HG03575 (cell line): ENCODE data around the gene HPS1.

Source experiments
- ATAC-seq: cut with Tn5 transposase; IDR thresholded peaks from one replicate; pipeline ENCODE4 v1.9.1; 2021; ENCODE audit not compliant: unreplicated experiment, insufficient number of reproducible peaks, low FRiP score; ENCODE audit errors: extremely low read depth

The HPS1 gene

DNA sequence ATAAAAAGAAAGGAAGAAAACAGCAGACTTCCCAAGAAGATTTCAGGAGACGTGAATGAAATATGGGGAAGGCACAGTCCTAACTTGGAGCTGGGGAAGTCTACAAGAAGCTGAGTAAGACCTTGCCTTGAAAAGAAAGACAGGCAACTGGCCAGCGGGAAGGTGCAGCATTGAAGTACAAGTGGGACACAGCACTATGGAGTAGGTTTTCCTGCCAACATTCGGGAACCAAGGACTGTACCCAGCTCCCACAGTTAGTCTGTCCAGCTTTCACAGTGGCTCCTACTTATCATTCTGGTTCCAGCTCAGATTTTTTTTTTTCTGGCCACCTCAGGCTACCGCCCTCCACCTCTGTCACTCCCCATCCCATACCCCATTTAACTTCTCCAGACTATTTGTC, 10.0 kb downstream of the HPS1 start:
- no peak for ATAC-seq

DNA sequence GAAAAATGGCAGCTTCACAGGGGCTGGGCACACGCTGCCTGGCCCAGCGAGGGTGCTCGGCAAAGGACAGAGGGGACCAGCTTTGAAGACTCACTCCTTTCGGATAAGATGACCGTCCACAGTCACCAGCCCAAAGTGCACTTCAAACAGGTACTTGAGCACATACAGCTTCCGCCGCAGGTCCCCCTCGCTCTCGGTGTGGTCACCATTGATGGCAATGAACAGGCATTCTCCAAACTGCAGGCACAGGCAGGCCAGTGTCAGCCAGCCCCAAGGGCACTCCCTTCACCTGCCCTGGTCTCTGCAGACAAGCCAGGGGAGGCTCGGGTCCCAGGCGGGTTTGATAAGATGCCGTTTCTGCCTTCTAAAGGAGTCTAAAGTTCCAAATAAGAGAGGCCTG, 11.6 kb downstream of the HPS1 start:
- no peak for ATAC-seq

DNA sequence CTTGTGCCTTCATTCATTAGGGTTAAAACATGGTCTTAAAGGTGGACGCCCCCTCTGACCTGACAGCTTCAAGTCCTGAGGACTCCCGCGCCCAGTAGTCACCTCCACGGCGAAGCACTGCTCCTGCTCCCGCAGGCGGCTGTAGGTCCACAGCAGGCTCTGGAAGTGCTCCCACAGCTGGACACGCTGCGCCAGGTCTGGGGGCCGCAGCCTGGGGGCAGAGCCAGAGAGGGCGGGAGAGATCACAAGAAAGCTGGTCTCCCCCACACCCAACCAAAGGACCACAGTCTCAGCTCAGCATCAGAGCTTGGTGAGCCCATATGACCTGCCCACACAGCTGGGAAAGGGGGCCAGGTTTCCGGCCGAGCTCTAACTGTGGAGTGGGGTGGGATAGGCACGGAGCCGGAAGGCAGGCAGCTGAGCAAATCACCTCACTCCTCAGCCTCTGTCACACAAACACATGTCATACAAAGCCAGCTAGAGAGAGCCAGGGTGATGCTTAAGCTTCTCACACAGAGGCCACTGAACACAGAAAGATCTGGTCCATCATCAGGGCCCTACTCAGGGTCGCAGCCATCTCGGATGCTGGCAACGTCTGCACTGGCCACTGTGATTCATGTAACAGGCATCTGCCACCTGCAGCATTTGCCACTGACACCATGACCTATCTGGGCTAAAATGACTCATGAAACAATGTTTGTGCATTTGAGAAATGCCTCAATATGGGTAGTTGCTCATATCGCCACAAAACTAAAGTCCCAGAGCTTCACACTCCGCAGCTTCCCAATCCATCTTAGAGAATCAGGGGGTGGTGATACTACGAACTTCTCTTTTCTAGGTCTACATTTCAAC, 12.6 kb downstream of the HPS1 start:
- no peak for ATAC-seq

DNA sequence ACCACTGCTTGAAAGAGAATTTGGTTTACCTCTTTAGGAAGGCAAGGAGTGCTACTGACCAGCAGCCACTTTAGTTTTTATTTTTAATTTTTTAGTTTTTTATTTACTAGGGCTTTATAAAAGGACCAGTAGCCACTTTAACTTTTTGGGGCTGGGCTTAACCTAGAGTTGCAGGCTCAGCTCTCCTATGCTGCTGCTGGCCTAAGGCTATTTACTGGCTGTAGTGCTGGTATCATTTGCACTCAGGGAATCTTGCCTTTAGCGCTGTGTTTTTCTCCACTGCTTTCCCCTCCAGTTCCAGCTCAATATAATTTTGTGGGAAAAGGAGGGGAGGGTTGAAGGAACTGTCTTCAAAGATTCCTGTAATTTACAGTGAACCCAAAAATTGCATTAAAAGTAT, 13.4 kb downstream of the HPS1 start:
- no peak for ATAC-seq

DNA sequence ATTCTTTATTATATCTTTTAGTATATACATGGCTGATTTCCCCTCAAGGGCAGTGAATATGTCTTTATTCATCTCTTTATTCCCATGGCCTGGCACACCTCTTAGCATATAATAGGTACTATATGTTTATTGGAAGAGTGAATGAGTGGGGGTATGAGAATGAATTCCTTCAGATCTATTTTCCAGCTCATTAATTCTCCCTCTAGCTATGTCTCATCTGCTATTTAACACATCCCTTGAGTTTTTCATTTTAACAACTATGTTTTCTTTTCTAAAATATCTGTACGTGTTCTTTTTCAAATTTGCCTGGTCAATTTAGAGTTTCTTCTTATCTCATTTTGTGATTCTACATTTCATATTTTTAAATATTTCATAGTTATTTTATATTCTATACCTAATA, 14.4 kb downstream of the HPS1 start:
- no peak for ATAC-seq

DNA sequence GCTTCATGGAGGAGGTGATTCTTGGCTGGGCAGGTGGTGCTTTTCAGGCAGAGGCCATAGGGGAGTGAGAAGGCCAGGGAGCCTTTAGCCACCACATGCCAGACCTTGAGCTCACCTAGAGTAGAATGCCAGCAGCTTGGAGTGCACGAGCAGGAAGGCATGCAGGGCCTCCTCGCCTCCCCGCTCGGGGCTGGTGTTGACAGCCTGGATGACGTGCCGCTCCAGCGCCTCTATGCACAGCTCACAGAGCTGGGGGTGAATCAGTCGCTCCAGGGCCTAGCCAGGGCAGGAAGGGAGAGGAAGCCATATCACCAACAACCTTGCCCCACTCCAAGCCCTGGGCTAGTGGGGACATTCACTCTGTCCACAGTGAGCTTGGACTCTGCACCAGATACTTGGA, 15.7 kb downstream of the HPS1 start:
- no peak for ATAC-seq

DNA sequence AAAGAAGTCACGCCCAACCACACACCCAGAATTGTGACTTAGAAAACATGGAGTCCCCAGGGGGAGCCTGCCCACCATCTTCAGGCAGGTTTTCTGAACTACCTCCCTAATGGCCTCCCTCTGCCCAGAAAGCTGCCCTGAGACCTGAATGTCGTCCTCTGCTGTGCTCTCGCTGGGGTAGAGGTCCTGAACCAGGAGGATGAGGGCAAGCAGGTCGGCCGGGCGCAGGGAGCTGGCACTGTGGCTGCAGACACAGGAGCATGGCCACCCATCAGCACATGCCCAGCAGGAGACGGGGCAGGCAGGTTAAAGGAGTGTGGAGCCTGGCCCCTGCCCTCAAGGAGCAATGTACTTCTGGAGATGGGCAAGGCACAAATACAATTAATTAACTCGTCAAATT, 16.3 kb downstream of the HPS1 start:
- no peak for ATAC-seq

DNA sequence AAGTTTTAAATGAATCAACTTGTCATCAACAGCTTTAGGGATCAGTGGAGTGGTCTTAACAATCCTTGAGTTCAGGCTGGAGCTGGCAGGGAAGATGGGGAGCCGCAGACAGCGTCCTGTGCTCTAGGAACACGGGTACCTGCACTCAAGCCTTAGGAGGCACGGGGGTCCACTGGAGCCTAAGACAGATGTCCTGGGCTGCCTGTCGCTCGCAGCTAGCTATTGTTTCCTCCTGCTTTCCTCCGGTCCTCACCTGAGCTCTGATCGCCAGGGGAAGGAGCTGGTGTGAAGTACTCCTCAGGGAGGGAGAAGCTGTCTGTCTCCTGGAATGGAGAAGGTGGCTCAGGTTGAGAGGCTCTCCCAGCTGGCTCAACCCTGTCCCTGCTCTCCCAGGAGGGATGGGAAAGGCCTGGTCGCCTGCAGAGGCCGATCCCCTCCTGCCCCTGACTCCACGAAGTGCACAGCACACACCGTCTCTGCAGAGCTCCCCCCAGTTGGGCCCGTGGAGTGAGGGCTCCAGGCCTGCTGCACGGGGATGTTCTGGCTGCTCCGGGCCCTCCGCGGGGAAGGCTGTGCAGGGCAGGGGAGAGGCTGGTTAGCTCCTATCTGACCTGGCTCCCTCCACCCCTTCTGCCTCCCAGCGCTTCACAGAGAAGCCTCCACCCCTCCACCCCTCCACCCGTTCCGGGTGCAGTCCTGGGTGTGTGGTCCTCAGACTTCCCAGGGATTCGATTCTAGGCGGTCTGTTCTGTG, 17.2 kb downstream of the HPS1 start:
- ATAC-seq, result no peak

DNA sequence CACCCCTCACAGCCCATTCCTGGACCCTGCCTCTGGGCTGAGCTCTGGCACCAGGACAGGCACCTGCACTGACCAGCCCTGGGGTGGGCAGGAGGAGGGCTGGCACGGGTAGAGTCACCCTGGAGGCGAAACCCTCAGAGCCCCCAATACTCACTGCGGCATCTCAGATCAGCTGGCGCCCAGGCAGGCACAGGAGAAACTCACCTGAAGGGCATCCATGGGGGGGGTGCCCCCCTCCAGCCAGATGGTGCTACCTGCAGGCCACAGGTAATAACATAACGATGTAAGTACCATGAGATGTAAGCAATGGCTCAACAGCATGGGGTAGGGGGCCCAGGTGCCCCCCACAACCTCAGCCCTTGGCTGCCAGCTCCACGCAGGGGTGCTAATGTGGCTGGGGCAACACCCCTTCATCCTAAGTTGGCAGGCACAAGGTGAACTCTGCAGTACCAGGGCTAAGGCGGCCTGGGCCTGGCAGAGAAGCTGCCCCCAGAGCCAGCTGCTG, 19.7 kb downstream of the HPS1 start:
- no peak for ATAC-seq

DNA sequence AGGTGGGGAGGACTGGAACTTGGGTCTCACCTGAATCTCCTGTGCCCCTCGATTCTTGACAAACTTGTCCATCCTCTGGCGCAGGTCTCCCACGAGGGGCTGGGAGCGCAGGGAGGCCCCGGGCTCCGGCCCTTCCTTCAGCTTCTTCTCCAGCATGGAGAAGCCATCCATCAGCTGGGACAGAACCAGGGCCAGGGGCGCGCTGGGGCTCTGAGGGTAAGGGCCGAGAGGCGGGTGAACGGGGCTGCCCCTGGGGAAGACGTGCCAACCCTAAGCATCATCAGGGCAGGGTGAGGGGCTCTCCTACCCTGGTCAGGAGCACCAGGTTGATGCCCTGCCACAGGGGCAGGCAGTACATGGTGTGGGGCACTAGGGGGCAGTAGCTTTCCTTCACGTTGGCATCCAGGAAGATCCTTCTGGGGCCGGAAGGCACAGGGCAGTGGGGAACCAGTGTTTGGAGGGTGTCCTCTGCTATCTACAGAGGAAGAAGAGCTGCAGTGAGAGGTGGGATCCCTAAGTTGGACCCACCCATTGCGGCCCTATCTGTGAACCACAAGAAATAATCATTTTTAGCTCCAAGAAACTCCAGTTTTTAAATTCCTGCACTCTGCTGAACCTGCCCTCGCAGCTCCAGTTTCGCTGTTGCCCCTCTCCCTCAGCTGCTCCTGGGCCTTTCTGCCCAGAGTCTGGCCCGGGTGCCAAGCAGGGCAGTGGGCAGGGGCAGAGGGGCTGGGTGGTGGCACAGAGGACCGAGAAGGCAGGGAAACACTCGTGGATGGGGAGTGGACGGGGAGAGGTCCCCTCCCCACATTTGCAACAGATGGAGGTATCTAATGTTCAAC, 21.0 kb downstream of the HPS1 start:
- ATAC-seq, result no peak

DNA sequence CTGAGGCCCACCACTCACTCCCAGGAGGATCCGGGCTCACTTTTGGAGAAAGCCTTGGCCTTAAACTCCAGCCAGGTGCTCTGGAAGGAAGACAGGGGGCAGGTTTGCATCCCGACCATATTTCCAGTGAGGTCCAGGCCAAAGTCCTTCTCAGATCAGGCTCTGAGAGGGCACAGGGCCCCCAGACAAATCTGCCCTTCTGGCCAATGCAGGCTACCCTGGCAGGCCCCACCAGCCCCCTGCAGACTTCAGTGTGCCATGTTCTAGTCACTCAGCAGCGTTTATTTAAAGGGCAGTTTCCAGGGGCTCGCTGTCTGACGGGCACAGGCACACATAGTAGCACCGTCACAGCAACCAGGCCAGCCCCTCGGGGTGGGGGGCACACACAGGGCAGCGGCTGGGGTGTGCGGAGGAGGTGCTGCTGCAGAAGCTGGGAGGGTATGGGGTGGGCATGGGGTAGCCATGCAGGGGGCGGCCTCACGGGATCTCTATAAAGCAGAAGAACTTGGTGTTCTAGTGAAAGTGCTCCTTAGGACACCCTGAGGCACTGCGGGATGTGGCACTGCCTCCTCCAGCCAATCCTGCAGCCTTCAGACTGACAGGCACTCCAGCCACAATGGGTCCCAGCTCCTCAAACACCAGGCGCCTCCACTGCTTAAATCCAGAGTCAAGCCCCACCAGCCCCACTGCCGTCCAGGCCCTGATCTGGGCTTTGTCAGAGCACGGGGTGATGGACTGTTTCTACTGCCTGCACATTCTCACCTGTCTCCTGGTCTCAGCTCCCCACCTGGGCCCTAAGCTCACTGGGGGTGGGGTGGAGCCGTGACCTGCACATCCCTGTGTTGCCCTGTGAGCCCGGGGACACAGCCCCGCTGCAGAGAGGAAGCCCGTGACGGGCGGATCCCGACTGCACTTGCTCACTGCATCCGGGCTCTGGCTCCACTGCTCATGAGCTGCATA, 22.2 kb downstream of the HPS1 start:
- no peak for ATAC-seq

DNA sequence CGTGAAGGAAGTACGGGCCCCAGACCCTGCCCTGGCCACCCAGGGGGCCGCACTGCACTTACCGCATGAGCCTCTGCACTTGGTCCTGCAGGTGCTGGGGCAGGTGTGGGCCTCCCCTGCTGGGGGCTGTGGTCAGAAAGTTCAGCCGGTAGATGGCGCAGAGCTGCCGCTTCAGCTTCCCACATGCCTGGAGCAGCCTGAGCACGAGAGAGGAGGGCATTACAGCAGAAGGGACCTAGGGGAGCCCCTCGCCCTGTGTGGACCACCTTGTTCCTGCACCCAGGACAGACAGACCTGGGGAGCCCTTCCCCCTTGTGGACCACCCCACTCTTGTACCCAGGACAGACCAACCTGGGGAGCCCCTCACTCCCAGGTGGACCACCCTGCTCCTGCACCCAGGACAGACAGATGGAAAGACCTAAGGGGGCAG, 23.0 kb downstream of the HPS1 start:
- no peak for ATAC-seq

DNA sequence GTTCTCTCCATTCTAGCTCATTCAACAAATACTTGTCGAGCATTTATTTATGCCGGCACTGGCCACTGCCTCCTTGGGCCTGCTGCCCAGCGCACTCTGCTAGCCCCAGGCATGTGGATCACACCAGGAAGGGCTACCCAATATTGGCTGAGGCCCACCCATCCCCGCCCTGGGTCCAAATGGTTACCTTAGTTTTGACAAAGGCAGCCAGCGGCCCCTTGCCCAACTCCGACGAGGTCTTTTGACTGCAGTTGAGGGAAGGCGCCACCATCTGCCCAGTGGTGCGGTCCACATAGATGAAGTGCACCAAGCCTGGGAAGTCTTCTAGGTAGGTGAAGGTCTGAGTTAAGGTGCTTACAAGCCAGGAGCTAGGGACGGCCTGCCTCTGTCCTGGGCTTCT, 24.6 kb downstream of the HPS1 start:
- ATAC-seq, result no peak

DNA sequence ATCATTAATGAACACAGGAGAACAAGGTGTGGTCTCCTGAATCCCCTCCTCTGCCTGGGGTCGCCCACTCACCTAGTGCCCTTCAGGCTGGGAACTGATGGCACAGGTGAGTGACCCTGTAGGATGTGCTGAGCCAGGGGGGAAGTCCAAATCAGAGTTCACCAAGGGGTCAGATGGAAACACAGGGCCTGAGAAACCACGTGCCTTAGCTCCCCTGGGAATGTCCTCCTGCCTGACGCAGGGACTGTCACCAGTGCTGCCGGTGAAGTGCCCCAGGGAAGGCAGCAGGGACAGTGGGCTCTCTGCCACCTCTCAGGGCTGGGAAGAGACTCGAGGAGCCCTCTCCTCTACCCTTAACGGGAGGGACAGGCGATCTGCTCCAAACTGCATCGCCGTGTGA, 25.9 kb downstream of the HPS1 start:
- ATAC-seq, result no peak

DNA sequence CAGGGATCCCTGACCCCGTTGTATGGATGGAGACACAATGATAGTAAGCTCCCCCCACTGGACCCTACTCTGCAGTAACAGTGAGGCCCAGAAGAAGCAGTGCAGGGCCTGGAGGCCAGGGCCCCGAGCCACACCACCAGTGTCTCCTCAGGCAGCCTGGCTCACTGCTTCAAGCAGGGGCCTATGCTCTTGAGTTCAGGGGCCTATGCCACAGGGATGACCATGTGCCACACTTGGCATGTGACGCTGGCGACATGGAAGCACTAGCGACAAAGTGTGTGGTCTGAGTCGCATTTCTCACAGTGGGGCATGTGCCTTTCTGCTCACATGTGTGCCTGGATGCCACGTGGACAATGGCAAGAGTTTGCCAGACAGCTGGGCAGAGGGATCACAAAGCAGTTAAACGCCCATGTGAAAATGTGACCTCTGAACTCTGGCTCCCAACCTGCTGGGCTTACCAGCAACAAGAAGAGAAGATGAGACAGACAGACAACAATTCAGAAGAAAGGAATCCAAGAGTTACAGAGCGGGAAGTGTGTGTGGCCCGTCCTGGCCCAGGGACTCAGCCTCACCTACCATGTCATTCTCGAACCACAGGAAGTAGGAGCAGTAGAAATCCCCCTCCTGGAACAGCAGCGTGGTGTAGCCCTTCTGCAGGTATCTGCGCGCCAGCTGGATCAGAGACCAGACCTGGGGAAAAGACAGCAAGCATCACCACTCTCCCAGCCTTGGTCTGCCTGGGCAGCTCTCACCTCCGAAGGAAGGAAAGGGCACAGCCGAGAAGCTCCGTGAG, 27.1 kb downstream of the HPS1 start:
- no peak for ATAC-seq

DNA sequence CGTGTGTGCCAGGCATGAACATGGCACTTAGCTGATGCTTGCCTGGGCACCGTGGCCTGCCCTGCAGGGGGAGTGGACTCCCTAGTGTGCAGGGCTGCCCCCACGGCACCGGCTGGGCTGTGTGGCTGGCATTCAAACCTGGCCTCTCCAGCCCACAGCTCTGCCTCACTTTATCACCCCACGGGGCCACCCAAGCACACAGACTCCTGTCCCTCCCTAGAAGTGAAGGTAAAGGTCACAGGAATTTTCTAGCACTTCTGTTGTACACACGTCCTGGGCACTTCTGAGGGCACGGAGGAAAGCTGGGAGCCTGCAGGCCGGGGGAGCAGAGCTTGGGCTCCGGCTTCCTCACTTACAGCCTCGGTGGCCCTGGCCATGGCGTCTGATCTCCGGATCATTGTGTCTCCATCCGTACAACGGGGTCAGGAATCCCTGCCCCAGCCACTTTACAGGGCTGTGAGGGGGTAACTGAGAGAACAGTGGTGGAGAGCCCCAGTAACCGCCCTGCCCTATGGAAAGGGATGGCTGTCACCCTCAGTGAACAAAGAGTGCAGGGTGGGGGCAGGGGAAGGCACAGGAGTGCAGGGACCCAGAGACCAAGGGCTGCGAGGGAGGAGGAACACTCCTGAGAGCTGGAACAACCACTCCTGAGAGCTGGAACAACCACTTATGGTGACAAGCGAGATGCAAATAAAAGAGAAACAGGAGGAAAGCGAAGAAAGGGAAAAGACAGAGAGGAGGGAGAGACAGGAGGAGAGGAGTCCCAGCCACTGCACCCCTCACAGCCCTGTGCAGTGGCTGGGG, 27.9 kb downstream of the HPS1 start:
- ATAC-seq, result no peak
